Endothelial cell of umbilical vein (primary cell): Measurements from ENCODE around the gene CYP2A7. TPM values are rescaled to one million over a fixed set of nuclear protein-coding genes. Genes with fewer than 3 reads are reported as not detected.
"Not testable (repeated sequence)": the region's sequence is repeated elsewhere in the genome, so short reads cannot be mapped to it uniquely, and the experiment has no call there.

Experiments
- BruUV-seq: library from RNA; stranded (reverse); fragments of 400-500 nt; replicated peaks from 2 replicates; lab custom pipeline; 2021; lab: Mats Ljungman, UMichigan
- CTCF ChIA-PET: fragments of 300-600, 350-600 bp; sonication (Branson Sonifier 250); formaldehyde crosslinking; loops from one replicate; lab custom pipeline; 2021; ENCODE audit warnings: antibody characterized with exemption, inconsistent platforms; lab: Charles Lee
- POLR2A ChIA-PET: fragments of 300-600, 350-600 bp; sonication (Branson Sonifier 250); formaldehyde crosslinking; loops from one replicate; lab custom pipeline; 2021; ENCODE audit warnings: antibody characterized with exemption, inconsistent platforms; lab: Charles Lee
- DNase-seq: peaks from one replicate; pipeline ENCODE4 v3.0.0-alpha.2; 2011; ENCODE audit warnings: low read depth, low spot score
- FAIRE-seq: peaks from 2 replicates; lab custom pipeline; 2011; peaks lifted over from hg19 to GRCh38; lab: Jason Lieb, UNC
- H2AFZ ChIP-seq: 2 replicates; pipeline ENCODE4 v1.6.0; 2012; ENCODE audit warnings: low read depth, low read length, control low read depth, inconsistent platforms
- H3K27ac ChIP-seq: 2 replicates; pipeline ENCODE4 v1.5.1; 2011; ENCODE audit warnings: low read depth, mild to moderate bottlenecking, control low read depth, low read length, moderate library complexity; ENCODE audit not compliant: insufficient read depth
- H3K27me3 ChIP-seq, 2 experiments: 2 replicates each; pipeline versions ENCODE4 v1.6.0 to v1.6.1; 2011; ENCODE audit warnings: low read length in 2 of 2, mixed read lengths in 1 of 2; ENCODE audit not compliant: control insufficient read depth in 2 of 2, insufficient read depth in 2 of 2
- H3K36me3 ChIP-seq, 2 experiments: 2 replicates in 1 of 2; 3 replicates in 1 of 2; pipeline ENCODE4 v1.5.1; 2011; ENCODE audit warnings: low read length in 2 of 2, mild to moderate bottlenecking in 1 of 2, moderate library complexity in 1 of 2; ENCODE audit not compliant: control insufficient read depth in 2 of 2, insufficient read depth in 2 of 2; ENCODE audit errors: extremely low read depth in 1 of 2
- H3K4me1 ChIP-seq: 3 replicates; pipeline ENCODE4 v1.5.1; 2011; ENCODE audit warnings: mild to moderate bottlenecking, low read length; ENCODE audit not compliant: control insufficient read depth, insufficient read depth; ENCODE audit errors: extremely low read depth
- H3K4me2 ChIP-seq: 2 replicates; pipeline ENCODE4 v1.6.1; 2011; ENCODE audit warnings: low read length, control low read depth, mixed read lengths; ENCODE audit not compliant: insufficient read depth
- H3K4me3 ChIP-seq, 3 experiments: fragments of 200-600 bp in 1 of 3; sonication (generic), shearing (Covaris generic) in 1 of 3; replicated peaks in 1 of 3; 2 replicates each; pipeline ENCODE4 v1.5.1; 2011 to 2016; ENCODE audit warnings: control low read depth in 3 of 3, low read length in 3 of 3, mild to moderate bottlenecking in 2 of 3, inconsistent platforms in 1 of 3, low read depth in 1 of 3, moderate library complexity in 1 of 3; ENCODE audit not compliant: insufficient read depth in 1 of 3
- H3K79me2 ChIP-seq: 2 replicates; pipeline ENCODE4 v1.6.0; 2012; ENCODE audit warnings: low read length, inconsistent platforms; ENCODE audit not compliant: control insufficient read depth, insufficient read depth
- H3K9ac ChIP-seq: replicated peaks from 2 replicates; pipeline ENCODE3; 2011; ENCODE audit warnings: low read length, control low read depth; ENCODE audit not compliant: insufficient read depth; ENCODE audit errors: extremely low read depth
- H3K9me1 ChIP-seq: replicated peaks from 3 replicates; pipeline ENCODE4 v1.6.0; 2011; ENCODE audit warnings: mild to moderate bottlenecking, low read length; ENCODE audit not compliant: control insufficient read depth, insufficient read depth; ENCODE audit errors: extremely low read depth
- H3K9me3 ChIP-seq: replicated peaks from 2 replicates; pipeline ENCODE4 v1.5.1; 2012; ENCODE audit warnings: low read length, inconsistent platforms; ENCODE audit not compliant: control insufficient read depth, insufficient read depth
- H4K20me1 ChIP-seq: replicated peaks from 2 replicates; pipeline ENCODE3; 2011; ENCODE audit warnings: mild to moderate bottlenecking, low read length; ENCODE audit not compliant: control insufficient read depth, insufficient read depth; ENCODE audit errors: extremely low read depth
- EZH2 ChIP-seq: IDR thresholded peaks from 2 replicates; pipeline ENCODE4 v1.6.1; 2012; ENCODE audit warnings: borderline replicate concordance, low read depth, mild to moderate bottlenecking, moderate library complexity, low read length, inconsistent platforms; ENCODE audit not compliant: severe bottlenecking
- FOS ChIP-seq: IDR thresholded peaks from 2 replicates; pipeline ENCODE4 v1.6.1; 2011; ENCODE audit warnings: mild to moderate bottlenecking, low read length, moderate library complexity, borderline replicate concordance; ENCODE audit not compliant: insufficient read depth
- MAX ChIP-seq: IDR thresholded peaks from 2 replicates; pipeline ENCODE4 v1.6.1; 2011; ENCODE audit not compliant: insufficient read depth, insufficient read length
- MYC ChIP-seq: IDR thresholded peaks from one replicate; pipeline ENCODE4 v1.6.1; 2011; ENCODE audit warnings: mild to moderate bottlenecking, low read depth, low read length
- POLR2A ChIP-seq: IDR thresholded peaks from 2 replicates; pipeline ENCODE4 v1.6.1; 2012; ENCODE audit warnings: low read depth, mild to moderate bottlenecking, control low read depth, low read length
- POLR2AphosphoS5 ChIP-seq: IDR thresholded peaks from 2 replicates; pipeline ENCODE4 v1.6.1; 2012; ENCODE audit warnings: low read depth, mild to moderate bottlenecking, control low read depth, low read length, moderate library complexity; ENCODE audit not compliant: insufficient read depth
- dilution Hi-C: fragments of 300-500 bp; cut with MboI; formaldehyde crosslinking; loops from one replicate; pipeline ENCODE4 v1.15.0; 2019; ENCODE audit warnings: low sequenced_read_pairs; ENCODE audit not compliant: extremely low pct_ligation_motif_present
- intact Hi-C: fragments of 100-400 bp; cut with micrococcal nuclease; formaldehyde crosslinking; loops from one replicate; pipeline ENCODE4 v1.10.0; 2022
- polyA plus RNA-seq, 4 experiments: library from polyadenylated mRNA; depleted of rRNA in 3 of 4; stranded (reverse) in 3 of 4; unstranded in 1 of 4; fragments of >200 nt; gene quantifications; 2 replicates each; pipeline versions ENCODE4 v1.2.1 to v1.2.3, GENCODE V29; 2011 to 2012; ENCODE audit warnings: missing spikeins in 1 of 4
- total RNA-seq: library from RNA; stranded (reverse); gene quantifications from 2 replicates; pipeline ENCODE4 v1.2.3, GENCODE V29; 2021

CYP2A7 gene
- total and polyA plus RNA-seq, 2 donors (not counting 3 experiments of a cell fraction or from before 2014, with no cell fraction given): not detected

- H3K79me2 ChIP-seq: no peaks in the 10 kb centered on the region
- H3K27me3 ChIP-seq: no peaks in the 10 kb centered on the region
- no peak overlapping the region for H3K9ac ChIP-seq
- POLR2A ChIA-PET: no interaction called here
- dilution Hi-C loops (no loop called here), intact Hi-C loops (no loop called here)
- DNase-seq: peak; percentile 22
- H3K4me3 ChIP-seq: no peak overlapping the region
- no TSS peak for BruUV-seq
- TF ChIP-seq FOS (peak; percentile 31), MYC (no peak)
- no peaks in the 10 kb centered on the region for H3K36me3 ChIP-seq
- CTCF ChIA-PET: no interaction called here
- no peak overlapping the region for H3K4me2 ChIP-seq
- H3K9me1 ChIP-seq: no peaks in the 10 kb centered on the region
- H2AFZ ChIP-seq: no peak overlapping the region
- H3K4me1 ChIP-seq: peaks cover 4% of the 10 kb centered on the region
- no peaks in the 10 kb centered on the region for H3K9me3 ChIP-seq
- no peak for FAIRE-seq
- no peak overlapping the region for H3K27ac ChIP-seq
- no peaks in the 10 kb centered on the region for H4K20me1 ChIP-seq
These were observed 39.2 kb upstream of the CYP2A7 start for GRCh38 chr19:40921005-40921897.

GRCh38 chr19:40920300-40921004 is 38.4 kb upstream of the CYP2A7 start:
- Histone ChIP-seq H4K20me1 (no peaks in the 10 kb centered on the region), H3K9me1 (no peaks in the 10 kb centered on the region), H3K79me2 (no peaks in the 10 kb centered on the region), H3K9ac (no peak overlapping the region), H3K27me3 (no peaks in the 10 kb centered on the region), H3K36me3 (no peaks in the 10 kb centered on the region), H3K4me2 (no peak overlapping the region), H3K27ac (no peak overlapping the region), H2AFZ (no peak overlapping the region), H3K9me3 (no peaks in the 10 kb centered on the region), H3K4me1 (peaks cover 4% of the 10 kb centered on the region), H3K4me3 (no peak overlapping the region)
- FAIRE-seq (no peak), DNase-seq (no peak)
- dilution Hi-C loops: no loop called here
- POLR2A ChIA-PET: no interaction called here
- CTCF ChIA-PET: no interaction called here
- TF ChIP-seq POLR2AphosphoS5: no peak
- no peak for TF ChIP-seq MAX
- no peak for TF ChIP-seq POLR2A
- no peak for TF ChIP-seq EZH2
- BruUV-seq: no TSS peak
- intact Hi-C loops: no loop called here

- H2AFZ ChIP-seq, FAIRE-seq, H3K27ac ChIP-seq, H3K4me1 ChIP-seq, CTCF ChIA-PET, POLR2A ChIA-PET, H3K9me1 ChIP-seq, dilution Hi-C loops, H3K79me2 ChIP-seq, H3K4me2 ChIP-seq, H3K4me3 ChIP-seq, H3K27me3 ChIP-seq, DNase-seq, intact Hi-C loops, H3K9me3 ChIP-seq, BruUV-seq, H3K36me3 ChIP-seq, H3K9ac ChIP-seq, H4K20me1 ChIP-seq: not testable (repeated sequence)
These were observed 37.7 kb upstream of the CYP2A7 start for GRCh38 chr19:40919530-40920299.
